ENCODE measurements around the gene MUC6. TPM values are rescaled to one million over a fixed set of nuclear protein-coding genes. Genes with fewer than 3 reads are reported as not detected.

Gene MUC6
- total and polyA plus RNA-seq, 3 donors from 2014 or later, result 0.16 to 1.5 (median 0.19) TPM

DNA sequence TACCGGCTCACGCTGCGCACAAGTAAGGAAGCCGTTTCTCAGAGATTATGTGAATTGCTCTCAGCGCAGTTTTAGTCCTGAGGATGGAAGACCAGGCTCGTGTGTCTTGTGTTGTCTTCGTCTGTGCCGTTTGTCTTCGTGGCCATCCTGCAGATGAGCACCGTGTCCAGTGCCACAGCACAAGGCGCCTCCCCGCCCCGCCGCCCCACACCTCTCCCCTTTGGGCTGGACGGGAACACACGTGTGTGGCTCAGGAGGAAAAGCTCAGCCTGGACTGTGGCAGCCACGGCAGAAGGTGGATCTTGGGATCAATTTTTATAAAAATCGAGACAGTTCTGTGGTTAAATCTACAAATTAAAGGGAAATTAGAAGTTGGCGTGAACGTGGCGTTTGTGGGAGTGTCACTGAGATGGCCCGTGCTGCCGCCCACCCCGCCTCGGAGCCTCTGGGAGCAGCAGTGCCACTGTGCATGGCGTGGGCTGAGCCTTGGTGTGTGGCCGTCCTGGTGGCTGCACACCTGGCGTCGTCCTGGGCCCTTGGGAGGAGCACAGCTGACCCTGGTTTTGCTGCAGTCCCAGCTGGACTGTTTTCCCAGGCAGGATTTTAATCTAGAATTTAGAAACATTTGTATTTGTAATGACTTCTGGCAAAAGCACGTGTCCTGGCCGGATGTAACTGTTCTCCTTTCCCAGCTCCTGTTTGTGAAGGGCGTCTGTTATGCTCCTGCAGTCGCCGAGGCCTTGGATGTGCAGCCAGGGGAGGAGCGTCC lies 25.8 kb downstream of the MUC6 start:
- H3K27me3 ChIP-seq, result no peaks in the 10 kb centered on the region
- peaks cover 23% of the 10 kb centered on the region for H3K4me1 ChIP-seq
- intact Hi-C loops (cut with DNase I; ENCODE audit: low total_unique reads), result no loop called here
- H3K4me3 ChIP-seq, result no peak overlapping the region
- no peaks in the 10 kb centered on the region for H3K36me3 ChIP-seq (ENCODE audit: low read depth, missing control alignments)
- TF ChIP-seq POLR2A (IDR thresholded peaks at IDR 0.05), result no peak
- TF ChIP-seq, protein P1, sequence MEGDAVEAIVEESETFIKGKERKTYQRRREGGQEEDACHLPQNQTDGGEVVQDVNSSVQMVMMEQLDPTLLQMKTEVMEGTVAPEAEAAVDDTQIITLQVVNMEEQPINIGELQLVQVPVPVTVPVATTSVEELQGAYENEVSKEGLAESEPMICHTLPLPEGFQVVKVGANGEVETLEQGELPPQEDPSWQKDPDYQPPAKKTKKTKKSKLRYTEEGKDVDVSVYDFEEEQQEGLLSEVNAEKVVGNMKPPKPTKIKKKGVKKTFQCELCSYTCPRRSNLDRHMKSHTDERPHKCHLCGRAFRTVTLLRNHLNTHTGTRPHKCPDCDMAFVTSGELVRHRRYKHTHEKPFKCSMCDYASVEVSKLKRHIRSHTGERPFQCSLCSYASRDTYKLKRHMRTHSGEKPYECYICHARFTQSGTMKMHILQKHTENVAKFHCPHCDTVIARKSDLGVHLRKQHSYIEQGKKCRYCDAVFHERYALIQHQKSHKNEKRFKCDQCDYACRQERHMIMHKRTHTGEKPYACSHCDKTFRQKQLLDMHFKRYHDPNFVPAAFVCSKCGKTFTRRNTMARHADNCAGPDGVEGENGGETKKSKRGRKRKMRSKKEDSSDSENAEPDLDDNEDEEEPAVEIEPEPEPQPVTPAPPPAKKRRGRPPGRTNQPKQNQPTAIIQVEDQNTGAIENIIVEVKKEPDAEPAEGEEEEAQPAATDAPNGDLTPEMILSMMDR (IDR thresholded peaks at IDR 0.05), result no peak
- H3K27ac ChIP-seq, result no peak overlapping the region
- DNase-seq, result peak; percentile 84
- H3K9me3 ChIP-seq, result no peaks in the 10 kb centered on the region
- WGBS, 2 donors, result 72 to 81% methylated on average over 31 to 35 of the region's 35 CpGs

DNA sequence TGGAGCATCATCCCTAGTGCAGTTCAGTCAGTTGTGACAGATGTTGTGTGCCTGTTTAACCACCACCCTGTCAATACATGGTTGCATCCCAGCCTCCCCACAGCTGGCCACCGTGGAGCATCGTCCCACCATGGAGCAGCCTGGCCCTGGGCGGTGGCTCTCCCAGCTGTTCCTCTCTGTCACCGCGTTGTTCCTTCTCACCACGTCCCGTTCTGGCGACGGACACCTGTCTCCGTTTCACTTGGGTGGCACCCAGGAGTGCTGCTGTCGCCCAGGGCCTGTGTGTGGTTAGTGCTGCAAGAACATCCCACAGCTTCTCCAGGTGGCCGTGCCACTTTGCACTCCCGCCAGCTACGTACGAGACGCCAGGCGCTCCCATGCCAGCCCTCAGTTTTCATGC lies 26.5 kb downstream of the MUC6 start:
- Histone ChIP-seq H3K4me1 (peaks cover 17% of the 10 kb centered on the region), H3K27ac (no peak overlapping the region), H3K4me3 (no peak overlapping the region), H3K36me3 (ENCODE audit: low read depth, missing control alignments) (no peaks in the 10 kb centered on the region), H3K27me3 (no peaks in the 10 kb centered on the region), H3K9me3 (no peaks in the 10 kb centered on the region)
- DNase-seq, result no peak
- intact Hi-C loops (cut with DNase I; ENCODE audit: low total_unique reads), result no loop called here
- TF ChIP-seq, protein P1 (IDR thresholded peaks at IDR 0.05), result no peak
- TF ChIP-seq POLR2A (IDR thresholded peaks at IDR 0.05), result no peak
- WGBS, 2 donors, result 95 to 96% methylated on average over 13 to 17 of the region's 17 CpGs

DNA sequence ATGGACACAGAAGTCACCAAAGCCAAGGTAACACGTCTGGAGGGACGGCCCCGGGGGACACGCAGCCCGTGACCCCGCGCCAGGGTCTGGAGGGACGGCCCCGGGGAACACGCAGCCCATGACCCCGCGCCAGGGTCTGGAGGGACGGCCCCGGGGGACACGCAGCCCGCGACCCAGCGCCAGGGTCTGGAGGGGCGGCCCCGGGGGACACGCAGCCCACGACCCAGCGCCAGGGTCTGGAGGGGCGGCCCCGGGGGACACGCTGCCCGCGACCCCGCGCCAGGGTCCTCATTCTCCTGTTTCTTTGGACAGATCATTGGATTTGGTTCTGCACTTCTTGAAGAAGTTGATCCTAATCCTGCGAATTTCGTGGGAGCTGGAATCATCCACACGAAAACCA lies 27.1 kb downstream of the MUC6 start:
- Histone ChIP-seq H3K9me3 (no peaks in the 10 kb centered on the region), H3K36me3 (ENCODE audit: low read depth, missing control alignments) (no peaks in the 10 kb centered on the region), H3K4me3 (no peak overlapping the region), H3K27ac (no peak overlapping the region), H3K4me1 (peaks cover 17% of the 10 kb centered on the region), H3K27me3 (no peaks in the 10 kb centered on the region)
- intact Hi-C loops (cut with DNase I; ENCODE audit: low total_unique reads), result no loop called here
- TF ChIP-seq, protein P1 (IDR thresholded peaks at IDR 0.05), result no peak
- TF ChIP-seq POLR2A (IDR thresholded peaks at IDR 0.05), result no peak
- WGBS, 2 donors, result 93 to 95% methylated on average over 33 of the region's 33 CpGs
- no peak for DNase-seq

DNA sequence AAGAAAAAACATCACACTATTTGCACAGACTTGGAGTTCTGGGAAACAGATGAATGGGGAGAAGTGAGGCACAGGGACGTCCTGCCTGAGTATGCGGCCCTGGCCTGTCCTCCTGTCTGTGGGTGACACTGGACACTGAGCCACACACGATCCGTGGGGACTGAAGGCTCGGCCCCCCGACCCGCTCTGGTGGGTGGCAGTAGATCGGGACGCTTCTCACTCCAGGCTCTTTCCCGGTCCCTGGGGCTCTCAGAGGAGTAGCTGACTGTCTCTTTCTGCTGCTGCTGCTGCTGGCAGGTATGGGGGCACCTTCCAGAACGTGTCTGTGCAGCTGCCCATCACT lies 27.7 kb downstream of the MUC6 start:
- TF ChIP-seq, protein P1 (IDR thresholded peaks at IDR 0.05), result no peak
- no peak for TF ChIP-seq POLR2A (IDR thresholded peaks at IDR 0.05)
- no peak overlapping the region for H3K4me3 ChIP-seq
- no peak for DNase-seq
- H3K36me3 ChIP-seq (ENCODE audit: low read depth, missing control alignments), result no peaks in the 10 kb centered on the region
- H3K27me3 ChIP-seq, result no peaks in the 10 kb centered on the region
- H3K4me1 ChIP-seq, result peaks cover 17% of the 10 kb centered on the region
- 87 to 91% methylated on average over 11 of the region's 11 CpGs for WGBS, 2 donors
- H3K27ac ChIP-seq, result no peak overlapping the region
- intact Hi-C loops (cut with DNase I; ENCODE audit: low total_unique reads), result no loop called here
- no peaks in the 10 kb centered on the region for H3K9me3 ChIP-seq

All from testis (tissue), 3 donors.